Glomerular endothelial cell (primary cell): Measurements from ENCODE around the gene ANXA9. TPM values are rescaled to one million over a fixed set of nuclear protein-coding genes. Genes with fewer than 3 reads are reported as not detected.

Experiments
- DNase-seq: peaks from one replicate; pipeline ENCODE4 v3.0.0-alpha.2; 2011; ENCODE audit warnings: low read depth, low spot score; ENCODE audit errors: extremely low read depth
- total RNA-seq: library from RNA; depleted of rRNA; stranded (reverse); fragments of >200 nt; gene quantifications from 2 replicates; pipeline ENCODE4 v1.2.3, GENCODE V29; 2015

Gene ANXA9
- total RNA-seq, 1 donor from 2014 or later: not detected

DNA sequence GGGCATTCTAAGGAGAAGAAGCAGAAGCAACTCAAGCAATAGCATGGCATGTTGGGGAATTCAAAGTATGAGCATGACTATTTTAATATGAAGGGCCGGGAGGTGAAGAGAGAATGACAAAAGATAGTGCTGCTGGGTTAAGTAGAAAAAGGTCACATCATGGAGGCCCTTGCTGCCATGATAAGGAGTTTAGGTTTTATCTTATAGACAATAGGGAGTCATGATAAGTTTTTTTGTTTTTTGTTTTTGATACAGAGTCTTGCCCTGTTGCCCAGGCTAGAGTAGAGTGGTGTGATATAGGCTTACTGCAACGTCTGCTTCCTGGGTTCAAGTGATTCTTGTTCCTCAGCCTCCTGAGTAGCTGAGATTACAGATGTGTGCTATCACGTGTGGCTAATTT lies 57.4 kb downstream of the ANXA9 start:
- no peak for DNase-seq

DNA sequence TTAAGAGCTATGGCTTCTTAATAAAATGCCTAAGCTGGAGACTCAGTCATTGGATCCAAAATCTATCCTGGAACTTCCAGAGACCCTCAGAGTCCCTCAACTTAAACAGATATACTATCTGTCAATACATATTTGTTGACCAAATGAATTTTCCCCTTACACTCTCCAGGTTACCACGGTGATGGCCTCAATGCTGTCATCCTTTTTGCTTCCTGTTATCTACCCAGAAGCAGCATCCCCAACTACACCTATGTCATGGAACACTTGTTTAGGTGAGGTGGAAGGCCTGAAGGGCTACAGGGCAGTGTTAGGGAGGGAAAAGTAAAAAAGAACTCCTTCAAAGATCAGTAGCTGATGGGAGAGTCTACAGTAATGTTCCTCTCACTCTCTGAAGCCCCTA lies 61.1 kb downstream of the ANXA9 start:
- no peak for DNase-seq

Other genes with a start within 250 kb of the ANXA9 start
- gene CTSS, start 216.5 kb upstream of the ANXA9 start, total RNA-seq: 87.7 and 137 TPM in 2 replicates
- gene CTSK, start 174.0 kb upstream of the ANXA9 start, total RNA-seq: 2.3 and 5.5 TPM in 2 replicates
- 20.4 and 28.1 TPM in 2 replicates for gene ARNT, start 105.7 kb upstream of the ANXA9 start, total RNA-seq
- not detected in 2 replicates for gene CTXND2, start 95.2 kb upstream of the ANXA9 start, total RNA-seq
- gene SETDB1, start 55.9 kb upstream of the ANXA9 start, total RNA-seq: 23.1 and 29.5 TPM in 2 replicates
- 109 and 139 TPM in 2 replicates for gene CERS2, start 7.5 kb upstream of the ANXA9 start, total RNA-seq
- 12.5 and 17.9 TPM in 2 replicates for gene MINDY1, start 24.6 kb downstream of the ANXA9 start, total RNA-seq
- gene PRUNE1, start 26.2 kb downstream of the ANXA9 start, total RNA-seq: 4.5 and 6.1 TPM in 2 replicates
- gene BNIPL, start 54.3 kb downstream of the ANXA9 start, total RNA-seq: not detected in 2 replicates
- 2.4 and 2.9 TPM in 2 replicates for gene C1orf56, start 65.5 kb downstream of the ANXA9 start, total RNA-seq
- gene CDC42SE1, start 77.3 kb downstream of the ANXA9 start, total RNA-seq: 69.4 and 73.9 TPM in 2 replicates
- gene MLLT11, start 78.1 kb downstream of the ANXA9 start, total RNA-seq: 25.1 and 27.6 TPM in 2 replicates
- 3.4 and 7.4 TPM in 2 replicates for gene GABPB2, start 88.5 kb downstream of the ANXA9 start, total RNA-seq
- 20.2 and 28.1 TPM in 2 replicates for gene SEMA6C, start 164.3 kb downstream of the ANXA9 start, total RNA-seq
- gene TNFAIP8L2, start 174.4 kb downstream of the ANXA9 start, total RNA-seq: not detected in 2 replicates
- gene LYSMD1, start 183.6 kb downstream of the ANXA9 start, total RNA-seq: 4.7 and 5.9 TPM in 2 replicates
- 39.3 and 42.6 TPM in 2 replicates for gene SCNM1, start 183.9 kb downstream of the ANXA9 start, total RNA-seq
- gene TMOD4, start 193.7 kb downstream of the ANXA9 start, total RNA-seq: not detected in 2 replicates
- gene VPS72, start 207.9 kb downstream of the ANXA9 start, total RNA-seq: 38.1 and 58.2 TPM in 2 replicates
- gene PIP5K1A, start 216.3 kb downstream of the ANXA9 start, total RNA-seq: 36.4 and 45.3 TPM in 2 replicates